ENCODE results near the gene TNNT2.

The TNNT2 gene

DNA sequence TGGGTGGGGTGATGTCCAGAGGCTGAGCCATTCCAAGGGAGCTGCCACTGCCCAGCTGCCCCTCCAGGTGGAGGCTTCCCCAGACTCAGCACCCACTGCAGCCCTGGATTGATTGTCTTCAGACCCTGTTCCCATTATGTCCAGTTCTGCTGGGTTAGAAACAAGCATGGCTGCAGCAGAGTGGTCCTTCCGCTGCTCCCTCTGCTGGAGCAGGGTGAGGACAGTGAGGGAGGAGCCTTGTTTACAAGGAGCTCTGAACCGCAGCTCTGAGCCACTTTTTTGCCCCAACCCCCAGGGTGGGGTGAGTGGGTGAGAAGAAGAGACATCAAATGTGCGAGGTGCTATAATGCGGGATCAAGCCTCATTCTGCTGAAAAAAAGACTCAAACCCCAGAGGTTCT, 2.3 kb downstream of the TNNT2 start:
- no peak for DNase-seq

DNA sequence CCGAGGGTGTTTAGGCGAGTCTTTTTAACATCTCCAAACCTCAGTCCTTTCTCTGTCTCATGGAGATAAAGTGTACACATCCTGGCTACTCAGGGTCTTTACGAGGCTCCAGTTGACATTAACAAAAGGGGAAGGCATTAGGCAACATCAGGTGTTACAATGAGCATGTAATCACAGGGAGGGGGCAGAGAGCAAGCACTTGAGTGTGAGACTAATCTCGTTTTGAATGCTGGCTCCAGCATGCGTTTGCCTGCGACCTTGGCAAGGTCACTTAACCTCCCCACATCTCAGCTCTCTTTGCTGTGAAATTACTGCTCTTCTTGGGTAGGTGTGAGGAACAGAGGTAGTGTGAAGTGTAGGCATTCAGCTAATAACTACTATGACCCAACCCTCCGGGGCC, 3.1 kb downstream of the TNNT2 start:
- DNase-seq, result peak; percentile 36

DNA sequence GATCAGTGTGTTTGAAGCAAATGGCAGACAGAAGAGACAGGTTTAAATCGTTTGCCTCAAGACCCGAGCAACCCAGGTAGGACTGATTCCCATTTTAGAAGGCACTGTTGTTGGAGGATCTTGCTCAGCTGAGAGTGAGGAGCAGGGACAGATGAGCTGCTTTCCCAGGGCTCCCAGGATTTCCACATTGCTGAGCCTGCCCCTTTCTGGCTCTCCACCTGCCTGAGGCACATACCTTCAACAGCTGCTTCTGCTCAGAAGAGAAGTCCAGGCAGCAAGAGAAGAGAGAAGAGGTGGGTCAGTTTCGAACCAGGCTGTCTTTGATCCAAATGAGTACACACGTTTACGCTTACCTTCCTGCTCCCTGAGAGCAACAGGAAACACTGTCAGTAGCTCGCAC, 5.7 kb downstream of the TNNT2 start:
- no peak for DNase-seq

DNA sequence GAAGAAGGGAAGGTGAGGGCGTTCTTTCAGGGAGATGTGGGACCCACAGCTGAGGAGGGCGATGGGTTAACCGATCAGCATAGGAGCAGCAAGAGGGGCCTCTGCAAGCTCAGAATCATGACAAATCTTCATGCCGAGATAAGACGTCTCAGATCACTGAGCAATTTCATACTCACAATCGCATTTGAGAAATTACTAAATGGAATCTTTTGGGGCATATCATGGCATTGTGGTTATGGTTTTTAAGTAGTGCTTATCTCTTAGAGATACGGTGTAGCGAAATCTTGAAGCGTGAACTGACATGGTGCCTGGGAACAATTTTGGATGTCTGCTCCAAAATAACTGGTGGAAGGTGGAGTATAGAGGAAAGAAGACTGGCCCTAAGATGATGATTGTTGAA, 6.2 kb downstream of the TNNT2 start:
- DNase-seq, result no peak

DNA sequence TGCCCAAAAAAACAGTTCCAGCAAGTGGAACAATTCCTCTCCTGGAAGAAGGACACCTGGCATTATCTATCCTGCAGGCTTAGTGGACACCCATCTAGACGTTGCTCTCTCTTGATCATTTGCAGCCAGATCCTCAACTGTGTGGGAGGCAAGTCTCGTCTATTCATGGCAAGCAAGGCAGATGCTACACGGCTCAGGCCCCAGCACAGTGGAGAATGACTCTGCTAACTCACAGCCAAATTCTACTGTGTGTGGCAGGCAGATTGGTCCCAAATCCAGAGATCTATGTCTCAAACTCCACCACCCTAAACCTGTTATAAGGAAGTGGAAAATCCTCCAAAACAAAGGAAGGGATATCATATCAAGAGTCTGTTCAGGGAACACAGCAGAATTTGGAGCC, 7.0 kb downstream of the TNNT2 start:
- no peak for DNase-seq

DNA sequence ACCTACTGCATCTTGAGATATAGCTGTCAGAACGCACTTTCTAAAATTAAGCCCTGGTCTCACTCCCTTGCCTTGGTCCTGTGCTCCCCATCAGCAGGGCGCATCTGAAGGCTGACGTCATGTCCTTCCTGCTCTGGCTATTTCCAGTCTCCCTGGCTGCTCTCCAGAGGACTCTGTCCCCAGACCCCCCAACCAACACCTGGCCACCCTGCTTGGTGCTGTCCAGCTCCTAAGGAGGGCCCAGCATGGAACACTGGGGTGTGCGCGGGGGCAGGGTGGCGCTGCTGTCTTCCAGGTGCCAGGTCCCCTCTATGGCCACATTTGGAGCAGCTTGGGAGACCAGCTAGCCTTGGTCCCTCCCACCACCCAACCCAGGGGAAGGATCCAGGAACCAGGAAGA, 8.3 kb downstream of the TNNT2 start:
- DNase-seq, result no peak

DNA sequence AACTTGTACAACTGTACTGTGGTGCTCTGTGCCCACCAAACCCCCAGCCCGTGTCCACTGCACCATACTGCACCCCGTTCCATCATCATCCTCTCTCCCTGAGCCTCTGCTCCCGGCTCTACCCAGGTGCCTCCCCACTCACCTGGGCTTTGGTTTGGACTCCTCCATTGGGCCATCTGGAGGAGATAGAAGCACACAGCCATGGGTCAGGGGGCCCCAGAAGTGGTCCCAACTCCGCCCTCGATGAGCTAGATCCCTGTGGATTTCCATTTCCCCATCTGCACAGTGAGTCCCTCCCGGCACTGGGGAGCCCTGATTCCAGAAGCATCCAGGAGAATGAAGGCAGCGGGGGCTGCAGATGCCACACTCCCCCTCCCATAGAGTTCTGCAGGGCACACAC, 10.8 kb downstream of the TNNT2 start:
- no peak for DNase-seq

DNA sequence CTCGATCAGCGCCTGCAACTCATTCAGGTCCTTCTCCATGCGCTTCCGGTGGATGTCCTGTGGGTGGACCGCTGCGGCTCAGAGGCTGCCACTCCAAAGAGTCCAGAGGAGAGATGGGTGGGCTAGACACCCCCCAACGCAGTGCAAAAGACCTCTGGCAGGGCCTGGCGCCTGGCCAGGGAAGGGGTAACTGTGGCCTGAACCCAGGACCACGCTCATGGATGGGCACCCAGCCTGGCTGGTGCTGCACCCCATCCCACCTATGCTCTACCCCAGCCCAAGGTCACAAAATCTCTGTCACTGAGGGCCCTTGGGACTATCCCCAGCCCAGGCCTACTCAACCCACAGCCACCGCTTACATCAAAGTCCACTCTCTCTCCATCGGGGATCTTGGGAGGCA, 12.2 kb downstream of the TNNT2 start:
- DNase-seq, result no peak

DNA sequence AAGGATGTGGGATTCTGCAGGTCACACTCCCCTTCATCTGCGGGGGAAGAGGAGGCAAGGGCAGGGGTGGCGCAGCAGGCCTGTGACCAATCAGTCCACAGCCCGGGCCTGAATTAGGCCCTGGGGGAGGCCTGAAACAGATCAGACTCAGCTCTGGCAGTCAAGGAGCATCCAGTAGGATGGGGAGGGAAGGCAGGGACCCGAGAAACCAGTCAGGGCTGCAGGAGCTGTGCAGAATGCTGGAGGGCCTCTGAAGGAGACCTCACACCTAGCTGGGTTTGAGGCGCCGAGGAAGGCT, 12.7 kb downstream of the TNNT2 start:
- no peak for DNase-seq

DNA sequence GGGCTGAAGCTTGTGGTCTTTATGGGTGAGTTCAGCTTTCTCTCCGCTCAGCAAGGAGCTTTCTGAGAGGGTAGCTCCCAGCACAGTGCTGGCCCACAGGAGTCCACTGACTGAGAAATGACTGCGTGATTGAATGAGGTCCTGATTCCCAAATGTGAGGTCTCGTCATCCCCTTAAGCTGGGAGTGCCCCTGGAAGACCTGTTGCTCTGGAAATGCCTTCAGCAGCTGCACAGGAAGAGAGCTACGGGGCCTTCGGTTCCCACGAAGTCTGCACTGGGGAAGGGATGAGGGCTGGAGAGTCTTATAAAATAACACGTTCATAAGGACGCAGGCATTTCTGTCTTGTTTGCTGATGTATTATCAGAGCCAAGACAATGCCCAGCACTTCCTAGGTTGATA, 14.0 kb downstream of the TNNT2 start:
- DNase-seq, result no peak

DNA sequence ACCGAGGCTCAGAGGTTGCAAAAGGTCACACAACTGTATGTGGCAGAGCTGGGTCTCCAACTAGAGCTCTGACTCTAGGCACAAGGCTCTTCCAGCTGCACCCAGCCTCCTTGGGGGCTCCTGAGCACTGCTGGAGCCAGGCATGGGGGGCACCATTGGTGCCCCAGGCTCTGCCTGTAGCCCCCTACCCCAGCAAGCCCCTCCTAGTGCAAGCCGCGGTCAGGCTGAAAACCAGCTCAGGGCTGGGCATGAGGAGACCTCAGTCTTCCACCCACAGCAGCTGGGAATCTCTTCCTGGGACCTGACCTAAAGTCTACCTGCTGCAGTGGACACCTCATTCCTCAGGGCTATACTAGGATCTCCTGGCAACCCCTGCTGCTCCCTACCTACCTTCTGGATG, 14.6 kb downstream of the TNNT2 start:
- DNase-seq, result no peak

DNA sequence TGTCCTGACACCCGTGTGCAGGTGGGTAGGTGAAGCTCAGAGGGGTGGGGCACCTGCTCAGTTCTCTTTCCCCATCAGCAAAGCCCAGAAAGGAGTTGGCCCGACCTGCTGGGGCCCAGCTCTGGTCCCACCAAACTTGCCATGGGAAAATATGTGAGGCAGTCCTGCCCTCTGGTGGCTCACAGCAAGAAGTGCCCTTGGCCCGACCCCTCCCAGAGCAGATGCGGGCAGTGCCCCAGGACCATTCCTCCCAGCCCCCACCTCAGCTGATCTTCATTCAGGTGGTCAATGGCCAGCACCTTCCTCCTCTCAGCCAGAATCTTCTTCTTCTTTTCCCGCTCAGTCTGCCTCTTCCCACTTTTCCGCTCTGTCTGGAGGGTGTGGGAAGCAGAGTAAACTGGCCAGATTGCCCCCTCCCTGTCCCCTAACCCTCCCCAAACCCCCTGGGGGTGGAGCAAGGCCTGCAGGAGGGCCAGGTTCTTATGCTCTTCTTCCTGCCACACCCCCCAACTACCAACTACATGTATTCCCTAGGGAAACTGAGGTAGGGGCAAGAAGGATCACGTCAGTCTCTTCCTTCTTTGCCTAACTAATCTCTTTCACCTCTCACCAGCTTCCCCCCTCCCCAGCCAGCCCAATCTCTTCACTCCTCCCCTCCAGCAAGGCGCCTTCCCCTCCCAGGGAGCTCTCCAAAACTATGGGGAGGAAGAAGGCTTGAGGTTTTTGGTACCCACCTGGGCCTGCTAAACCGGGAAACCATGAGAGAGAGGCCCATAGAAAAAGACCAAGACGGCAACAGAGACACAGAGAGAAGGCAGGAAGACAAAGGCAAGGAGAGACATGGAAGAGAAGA, 15.6 kb downstream of the TNNT2 start:
- peak; percentile 62 for DNase-seq

DNA sequence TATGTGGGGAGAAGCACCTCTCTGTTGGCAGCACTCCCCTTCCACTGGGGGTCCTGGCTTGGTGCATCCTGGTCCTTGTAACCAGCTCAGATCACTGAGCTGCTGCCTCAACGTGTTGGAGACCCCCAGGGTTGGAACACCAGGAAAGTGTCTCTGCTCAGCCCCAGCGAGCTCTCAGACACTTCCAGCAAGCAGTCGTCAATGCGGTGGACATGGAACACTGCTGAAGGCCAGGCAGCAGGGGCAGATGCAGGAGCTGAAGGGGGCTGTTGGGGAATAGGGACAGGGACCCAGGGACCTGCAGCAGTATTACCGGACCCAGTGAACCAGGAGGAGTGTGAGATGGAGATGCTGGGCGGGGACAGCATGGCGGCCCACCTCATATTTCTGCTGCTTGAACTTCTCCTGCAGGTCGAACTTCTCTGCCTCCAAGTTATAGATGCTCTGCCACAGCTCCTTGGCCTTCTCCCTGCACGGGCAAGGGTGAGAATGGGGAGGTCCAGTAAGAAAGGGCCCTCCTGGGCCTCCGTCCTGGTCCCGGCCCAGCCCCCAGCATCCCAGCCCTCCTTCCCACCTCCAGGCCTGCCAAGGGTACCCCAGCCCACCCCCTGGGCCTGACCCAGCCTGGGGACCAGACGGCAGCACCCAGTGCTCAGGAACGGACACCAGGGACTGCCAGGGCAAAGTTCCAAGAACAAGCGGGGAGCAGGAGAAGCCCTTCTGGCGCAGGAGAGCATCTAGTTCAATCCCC, 16.4 kb downstream of the TNNT2 start:
- no peak for DNase-seq

DNA sequence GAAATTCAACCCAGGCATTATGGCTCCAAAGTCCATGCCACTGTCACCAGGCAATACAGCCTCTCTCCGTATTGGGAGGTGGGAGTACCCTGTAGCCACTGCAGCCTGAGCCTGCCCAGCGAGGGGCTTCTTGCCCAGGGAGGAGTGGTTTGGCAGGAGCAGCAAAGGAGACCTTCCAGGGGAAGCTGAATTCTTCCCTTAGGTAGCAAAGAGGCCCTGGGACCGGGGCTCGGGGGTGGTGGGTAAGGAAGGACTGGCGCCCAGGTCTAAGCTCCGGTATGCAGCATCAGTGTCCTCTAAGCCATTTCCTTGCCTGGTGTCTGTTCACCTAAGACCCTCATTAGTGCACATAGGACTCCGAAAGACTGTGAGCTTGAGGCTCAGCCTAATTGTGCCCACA, 17.0 kb downstream of the TNNT2 start:
- no peak for DNase-seq

DNA sequence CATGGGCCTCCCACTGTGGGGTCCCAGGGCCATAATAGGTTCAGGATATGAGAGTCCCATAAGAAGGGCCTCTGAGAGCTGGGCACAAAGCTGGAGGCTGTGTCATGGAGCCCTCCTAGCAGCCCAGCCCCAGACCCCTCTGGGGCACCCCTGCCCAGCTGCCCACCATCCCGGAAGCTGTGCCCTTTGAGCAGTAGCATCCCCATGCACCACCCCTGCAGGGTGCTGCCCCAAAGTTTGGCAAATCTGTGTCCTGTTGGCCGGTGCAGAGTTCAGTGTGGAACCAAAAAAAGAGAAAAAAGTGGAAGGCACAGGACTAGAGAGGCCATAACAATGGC, 17.6 kb downstream of the TNNT2 start:
- DNase-seq, result no peak

DNA sequence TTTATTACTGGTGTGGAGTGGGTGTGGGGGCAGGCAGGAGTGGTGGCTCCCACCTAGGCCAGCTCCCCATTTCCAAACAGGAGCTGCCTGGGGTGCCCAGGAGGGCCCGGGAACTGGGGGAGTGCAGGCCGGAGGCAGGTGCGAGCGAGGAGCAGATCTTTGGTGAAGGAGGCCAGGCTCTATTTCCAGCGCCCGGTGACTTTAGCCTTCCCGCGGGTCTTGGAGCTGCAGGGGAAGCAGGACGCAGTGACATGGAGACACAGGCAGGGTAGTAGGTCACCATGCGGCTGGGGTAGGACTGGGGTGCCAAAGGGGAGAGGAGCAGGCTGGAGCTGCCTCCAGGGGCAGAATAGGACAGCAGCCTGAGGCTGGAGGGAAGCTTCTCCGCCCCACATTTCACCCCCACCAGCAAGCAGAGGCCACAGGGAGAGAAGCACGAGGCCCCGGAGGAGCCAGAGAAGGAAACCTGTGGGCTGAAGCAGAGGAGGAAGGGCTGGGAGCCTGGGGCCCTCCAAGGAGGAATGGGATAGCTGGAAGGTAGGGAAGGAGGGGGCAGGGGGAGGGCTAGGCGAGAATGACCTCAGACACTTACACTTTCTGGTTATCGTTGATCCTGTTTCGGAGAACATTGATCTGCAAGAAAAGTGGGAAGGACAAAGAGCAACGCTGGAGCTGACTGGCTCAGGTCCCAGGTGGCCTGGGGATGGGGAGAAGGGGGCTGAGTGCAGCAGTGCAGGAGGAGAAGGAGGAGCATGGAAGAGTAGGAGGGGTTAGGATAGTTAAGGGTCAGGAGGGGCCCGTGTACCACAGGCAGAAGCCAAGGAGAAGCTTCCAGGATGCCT, 18.2 kb downstream of the TNNT2 start:
- DNase-seq, result no peak

DNA sequence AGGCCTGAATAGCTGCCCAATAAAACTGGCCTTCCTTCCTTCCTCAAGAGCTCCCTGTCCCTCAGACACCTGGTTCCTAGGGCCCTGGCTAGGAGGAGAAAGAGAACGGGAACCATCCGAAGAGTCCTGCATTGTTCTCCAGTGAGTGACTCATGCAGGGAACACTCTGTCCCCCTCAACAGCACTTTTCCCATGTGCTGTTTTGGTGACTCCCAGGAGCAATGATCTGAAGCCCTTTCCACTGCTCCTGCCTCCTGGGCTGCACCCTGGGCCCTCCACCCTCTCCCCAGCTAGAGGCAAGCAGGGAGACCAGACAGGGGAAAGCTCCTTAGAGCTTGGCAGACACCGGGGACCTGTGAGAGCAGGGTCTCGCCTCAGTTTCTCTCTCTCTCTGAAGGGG, 18.9 kb downstream of the TNNT2 start:
- no peak for DNase-seq

DNA sequence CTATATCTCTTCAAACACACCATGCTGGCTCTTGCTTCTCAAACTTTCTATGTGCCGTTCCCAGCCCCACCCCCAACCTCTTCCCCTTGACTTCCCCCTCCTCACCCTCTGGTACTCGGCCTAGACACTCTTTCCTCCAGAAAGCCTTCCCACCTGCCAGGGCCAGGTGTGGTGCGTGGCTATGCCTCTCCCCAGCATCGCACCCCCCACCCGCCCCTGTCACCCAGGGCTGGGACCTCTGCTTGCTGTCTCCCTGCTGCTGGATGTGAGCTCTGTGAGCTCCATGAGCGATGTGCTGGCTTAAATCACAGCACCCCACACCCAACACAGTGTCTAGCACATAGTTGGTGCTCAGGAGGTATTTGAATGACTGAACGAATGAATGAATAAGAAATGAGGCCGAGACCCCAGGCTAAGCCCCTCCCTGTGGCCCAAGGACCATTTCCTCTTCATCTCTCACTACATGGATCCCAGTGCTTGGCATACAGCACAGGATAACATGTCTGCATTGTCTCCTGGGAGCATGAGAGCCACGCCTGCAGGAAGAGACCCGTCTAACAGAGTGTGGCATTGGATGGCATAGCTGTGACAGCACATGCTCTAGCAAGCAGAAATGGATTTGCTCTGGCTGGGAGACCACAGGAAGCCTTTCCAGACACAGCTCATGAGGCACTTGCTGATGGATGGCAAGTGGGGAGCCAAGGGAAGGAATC, 19.7 kb downstream of the TNNT2 start:
- DNase-seq, result no peak

DNA sequence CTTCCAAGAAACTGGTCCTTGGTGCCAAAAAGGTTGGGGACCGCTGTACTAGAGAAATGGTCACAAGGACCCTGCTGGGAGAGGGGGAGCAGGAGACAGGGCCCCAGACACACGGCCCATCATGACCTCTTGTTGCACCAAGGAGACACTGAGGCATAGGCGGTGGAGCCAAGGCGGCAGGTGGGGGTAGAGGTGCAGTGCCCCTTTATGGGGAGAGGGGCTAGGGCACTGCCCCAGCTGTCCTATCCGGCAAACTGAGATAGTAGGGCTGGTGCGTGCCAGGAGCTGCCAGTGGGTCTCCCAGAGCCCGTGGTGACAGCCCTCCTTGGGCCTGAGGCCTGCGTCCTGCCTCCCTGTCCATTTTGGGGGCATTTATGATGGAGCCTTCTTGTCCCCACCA, 20.3 kb downstream of the TNNT2 start:
- DNase-seq, result no peak

DNA sequence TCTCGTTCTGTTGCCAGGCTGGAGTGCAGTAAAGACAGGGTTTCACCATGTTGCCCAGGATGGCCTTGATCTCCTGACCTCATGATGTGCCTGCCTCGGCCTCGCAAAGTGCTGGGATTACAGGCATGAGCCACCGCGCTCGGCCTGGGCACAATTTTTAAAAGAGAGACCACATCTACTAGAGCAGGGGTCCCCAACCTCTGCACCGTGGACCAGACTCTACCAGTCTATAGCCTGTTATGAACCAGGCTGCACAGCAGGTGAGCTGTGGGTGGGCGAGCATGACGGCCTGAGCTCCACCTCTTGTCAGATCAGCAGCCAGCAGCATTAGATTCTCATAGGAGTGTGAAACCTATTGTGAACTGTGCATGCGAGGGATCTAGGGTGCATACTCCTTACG, 20.8 kb downstream of the TNNT2 start:
- no peak for DNase-seq

DNA sequence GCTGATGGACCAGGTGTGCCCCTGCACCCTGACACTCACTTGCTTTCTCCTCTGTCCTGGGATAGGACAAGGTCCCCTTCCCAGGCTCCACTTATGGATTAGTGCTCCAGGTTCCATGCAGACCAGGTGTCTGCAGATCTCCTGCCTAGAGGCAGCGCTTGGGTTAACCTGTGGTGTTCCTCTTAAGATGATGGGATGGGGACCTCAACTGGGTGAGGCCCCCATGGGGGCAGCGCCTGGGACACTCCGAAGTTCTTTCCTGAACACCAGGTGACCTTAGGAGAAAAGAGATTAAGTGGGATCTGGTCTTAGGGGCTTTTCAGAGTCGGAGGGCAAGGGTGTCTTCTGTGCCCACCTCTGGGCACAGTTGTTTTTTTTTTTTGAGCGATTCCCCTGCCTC, 21.2 kb downstream of the TNNT2 start:
- DNase-seq, result no peak

DNA sequence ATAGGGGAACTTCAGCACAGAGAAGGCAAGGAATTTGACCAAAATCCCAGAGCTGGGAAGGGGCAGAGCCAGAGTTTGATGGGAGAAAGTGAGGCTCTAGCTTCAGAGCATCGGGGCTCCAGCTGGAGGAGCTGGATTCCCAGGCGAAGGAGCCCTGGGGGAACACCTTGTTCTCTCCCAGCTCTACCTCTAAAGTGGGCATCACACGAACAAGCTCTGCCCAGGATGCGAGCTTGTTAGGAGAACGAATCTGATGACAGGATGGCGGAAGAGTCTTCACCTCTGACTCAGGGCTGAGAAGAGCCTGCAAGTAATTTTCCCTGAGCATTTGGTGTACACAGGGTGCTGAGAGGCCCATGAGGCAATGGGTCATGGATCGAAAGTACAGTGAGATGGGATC, 22.0 kb downstream of the TNNT2 start:
- no peak for DNase-seq

DNA sequence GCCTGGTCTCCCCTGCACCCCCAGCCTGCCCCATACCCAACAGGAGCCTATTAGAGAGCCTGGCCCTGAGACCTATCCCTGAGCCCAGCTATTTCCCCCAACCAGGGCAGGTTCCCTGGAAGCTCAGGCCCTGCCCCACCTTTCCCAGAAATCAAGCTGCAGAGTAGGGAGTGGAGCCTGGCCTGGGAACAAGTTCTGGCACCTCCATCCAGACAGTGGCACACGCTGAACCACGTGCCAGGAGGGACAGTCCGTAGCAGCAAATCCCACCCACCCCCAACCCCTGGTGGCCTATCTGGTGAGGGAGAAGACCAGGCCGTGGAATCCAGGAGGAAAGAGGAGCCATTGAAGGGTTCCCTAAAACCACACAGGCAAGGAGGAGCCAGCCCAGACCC, 22.6 kb downstream of the TNNT2 start:
- no peak for DNase-seq

Data from retina (tissue), 1 donor.